HepG2 (cell line): ENCODE data around the gene ANKRD42. TPM values are rescaled to one million over a fixed set of nuclear protein-coding genes. Genes with fewer than 3 reads are reported as not detected.

ENCODE experiments used
- ADNP ChIP-seq: sonication (generic); formaldehyde crosslinking; IDR thresholded peaks from 2 replicates; pipeline ENCODE4 v1.4.0; 2020; ENCODE audit warnings: missing genetic modification reagents
- DNMT1 ChIP-seq: sonication (generic); formaldehyde crosslinking; IDR thresholded peaks from 2 replicates; pipeline ENCODE4 v1.5.1; 2020; ENCODE audit warnings: mild to moderate bottlenecking, missing genetic modification reagents
- FOXC1 ChIP-seq: sonication (generic); formaldehyde crosslinking; IDR thresholded peaks from 2 replicates; pipeline ENCODE4 v1.8.0; 2022; ENCODE audit warnings: mild to moderate bottlenecking, missing genetic modification reagents, borderline replicate concordance
- FOXP1 ChIP-seq, 2 experiments: fragments of 450-650 bp in 1 of 2; IDR thresholded peaks; 2 replicates each; pipeline ENCODE4 v1.6.1; 2017 to 2018; ENCODE audit warnings: antibody characterized with exemption in 1 of 2
- MTA1 ChIP-seq: sonication (generic); formaldehyde crosslinking; IDR thresholded peaks from 2 replicates; pipeline ENCODE4 v1.4.0; 2020; ENCODE audit warnings: missing genetic modification reagents, mild to moderate bottlenecking, borderline replicate concordance
- PCBP2 ChIP-seq: fragments of 200-400 bp; formaldehyde crosslinking; optimal IDR thresholded peaks from 2 replicates; pipeline ENCODE3; 2018; ENCODE audit warnings: low read length, low read depth; ENCODE audit not compliant: poor library complexity, severe bottlenecking
- POLR2AphosphoS5 ChIP-seq: IDR thresholded peaks from 2 replicates; pipeline ENCODE4 v1.6.1; 2012; ENCODE audit warnings: low read depth, low read length
- ZBTB1 ChIP-seq: sonication (generic); formaldehyde crosslinking; IDR thresholded peaks from 2 replicates; pipeline ENCODE4 v1.4.0; 2020; ENCODE audit warnings: missing genetic modification reagents, borderline replicate concordance
- ZBTB7A ChIP-seq: sonication (generic); formaldehyde crosslinking; IDR thresholded peaks from 2 replicates; pipeline ENCODE4 v1.8.0; 2022; ENCODE audit warnings: mild to moderate bottlenecking, missing genetic modification reagents
- ZNF205 ChIP-seq: IDR thresholded peaks from 2 replicates; pipeline ENCODE4 v1.6.1; 2018; ENCODE audit warnings: missing biosample characterization, missing genetic modification reagents
- ZNF660 ChIP-seq: sonication (generic); formaldehyde crosslinking; IDR thresholded peaks from 2 replicates; pipeline ENCODE4 v1.5.1; 2020; ENCODE audit warnings: mild to moderate bottlenecking, low read depth, missing genetic modification reagents, borderline replicate concordance
- ZNF746 ChIP-seq: sonication (generic); formaldehyde crosslinking; IDR thresholded peaks from 2 replicates; pipeline ENCODE4 v1.8.0; 2022; ENCODE audit warnings: mild to moderate bottlenecking, missing genetic modification reagents
- ZZZ3 ChIP-seq: sonication (generic); formaldehyde crosslinking; IDR thresholded peaks from 2 replicates; pipeline ENCODE4 v1.4.0; 2020; ENCODE audit warnings: missing genetic modification reagents, mild to moderate bottlenecking, borderline replicate concordance
- polyA plus RNA-seq, 8 experiments: library from polyadenylated mRNA; depleted of rRNA in 3 of 8; stranded (reverse) in 7 of 8; unstranded in 1 of 8; fragments of >200 nt; fragmentation: Illumina TruSeq in 4 of 8; extraction: Trizol in 4 of 8; gene quantifications; 2 replicates each; pipeline versions ENCODE4 v1.2.1 to v1.2.3, GENCODE V29; 2011 to 2016; ENCODE audit warnings: low read depth in 4 of 8, missing spikeins in 1 of 8, mixed read lengths in 1 of 8; ENCODE audit not compliant: insufficient read depth in 1 of 8
- total RNA-seq, 5 experiments: library from RNA; depleted of rRNA; stranded (reverse); fragments of >200 nt; fragmentation: Illumina TruSeq; extraction: Trizol; gene quantifications; 2 replicates each; pipeline ENCODE4 v1.2.3, GENCODE V29; 2016; ENCODE audit warnings: low read depth in 1 of 5
- TF ChIP-seq, protein P1 (sequence below): sonication (generic); formaldehyde crosslinking; conservative IDR thresholded peaks from 2 replicates; pipeline ENCODE4 v1.8.0; 2022; ENCODE audit warnings: missing genetic modification reagents
- TF ChIP-seq, protein P2 (sequence below): sonication (generic); formaldehyde crosslinking; IDR thresholded peaks from 2 replicates; pipeline ENCODE4 v1.5.1; 2020; ENCODE audit warnings: mild to moderate bottlenecking, missing genetic modification reagents, borderline replicate concordance
- TF ChIP-seq, protein P3 (sequence below): sonication (generic); formaldehyde crosslinking; IDR thresholded peaks from 2 replicates; pipeline ENCODE4 v1.4.0; 2020; ENCODE audit warnings: low read depth, mild to moderate bottlenecking, missing genetic modification reagents
- TF ChIP-seq, protein P4 (sequence below): sonication (generic); formaldehyde crosslinking; IDR thresholded peaks from 2 replicates; pipeline ENCODE4 v1.8.1; 2023; ENCODE audit warnings: mild to moderate bottlenecking, missing genetic modification reagents, borderline replicate concordance

ANKRD42 gene
- total and polyA plus RNA-seq, 2 of the 13 experiments (the other 11 are each of a cell fraction or from before 2014, with no cell fraction given): 2.2 to 3.7 TPM

DNA sequence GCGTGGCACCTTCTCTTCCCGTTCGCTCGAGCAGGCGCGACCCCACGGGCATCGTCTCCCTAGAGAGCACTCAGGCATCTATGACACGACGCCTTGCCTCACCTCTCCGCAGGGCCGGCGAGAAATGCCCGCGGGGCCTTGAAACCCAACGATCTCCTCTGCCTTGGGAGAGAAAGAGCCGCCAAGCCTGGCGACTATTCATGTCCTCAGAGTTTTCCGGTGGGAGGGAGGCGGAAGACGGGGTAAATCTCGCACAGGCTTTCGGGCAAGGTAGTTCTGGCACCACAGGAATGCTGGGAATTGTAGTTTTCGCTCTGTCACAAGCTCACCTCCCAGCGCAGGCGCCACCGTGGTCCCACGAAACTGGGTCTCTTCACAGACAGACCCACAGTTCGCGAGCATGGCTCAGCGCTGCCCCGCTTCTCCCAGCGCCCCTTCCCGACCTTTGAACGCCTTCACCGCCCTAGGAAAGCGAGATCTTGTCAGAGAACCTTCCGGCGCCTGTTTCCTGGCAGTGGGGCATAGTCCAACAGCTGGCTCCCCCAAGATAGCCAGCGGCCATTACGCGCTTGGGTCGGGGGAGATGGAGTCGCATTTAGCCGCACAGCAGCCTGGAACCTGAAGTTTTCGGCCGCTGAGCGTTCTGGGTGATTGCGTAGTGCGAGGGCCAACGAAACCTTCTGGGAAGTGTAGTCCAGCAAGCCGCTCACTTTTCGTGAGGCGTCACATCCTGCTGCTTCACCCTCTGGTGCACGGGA lies 92.4 kb downstream of the ANKRD42 start, which contains the start of gene CCDC90B (continued):
- TF ChIP-seq, protein P1, sequence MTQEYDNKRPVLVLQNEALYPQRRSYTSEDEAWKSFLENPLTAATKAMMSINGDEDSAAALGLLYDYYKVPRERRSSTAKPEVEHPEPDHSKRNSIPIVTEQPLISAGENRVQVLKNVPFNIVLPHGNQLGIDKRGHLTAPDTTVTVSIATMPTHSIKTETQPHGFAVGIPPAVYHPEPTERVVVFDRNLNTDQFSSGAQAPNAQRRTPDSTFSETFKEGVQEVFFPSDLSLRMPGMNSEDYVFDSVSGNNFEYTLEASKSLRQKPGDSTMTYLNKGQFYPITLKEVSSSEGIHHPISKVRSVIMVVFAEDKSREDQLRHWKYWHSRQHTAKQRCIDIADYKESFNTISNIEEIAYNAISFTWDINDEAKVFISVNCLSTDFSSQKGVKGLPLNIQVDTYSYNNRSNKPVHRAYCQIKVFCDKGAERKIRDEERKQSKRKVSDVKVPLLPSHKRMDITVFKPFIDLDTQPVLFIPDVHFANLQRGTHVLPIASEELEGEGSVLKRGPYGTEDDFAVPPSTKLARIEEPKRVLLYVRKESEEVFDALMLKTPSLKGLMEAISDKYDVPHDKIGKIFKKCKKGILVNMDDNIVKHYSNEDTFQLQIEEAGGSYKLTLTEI: no peak
- TF ChIP-seq ADNP (CRISPR knock-in tag) (no peak), PCBP2 (no peak), FOXC1 (CRISPR knock-in tag) (0 out of 2 replicates have a peak, but pooled peaks have one; percentile 49), POLR2AphosphoS5 (peak; percentile 91), ZNF205 (CRISPR knock-in tag) (peak; percentile 44; the same call in 1 of the 2 replicates), DNMT1 (CRISPR knock-in tag) (no peak; the same call in none of the 2 replicates), ZNF746 (peak; percentile 73; the same call in 1 of the 2 replicates), MTA1 (peak; percentile 55; the same call in 1 of the 2 replicates), ZZZ3 (peak; percentile 71; the same call in 1 of the 2 replicates), FOXP1 (IDR thresholded peaks at IDR 0.05) (no peak), FOXP1 (CRISPR knock-in tag; IDR thresholded peaks at IDR 0.05) (no peak), ZBTB7A (CRISPR knock-in tag) (no peak), ZBTB1 (no peak), ZNF660 (CRISPR knock-in tag) (no peak)
- TF ChIP-seq, protein P2, sequence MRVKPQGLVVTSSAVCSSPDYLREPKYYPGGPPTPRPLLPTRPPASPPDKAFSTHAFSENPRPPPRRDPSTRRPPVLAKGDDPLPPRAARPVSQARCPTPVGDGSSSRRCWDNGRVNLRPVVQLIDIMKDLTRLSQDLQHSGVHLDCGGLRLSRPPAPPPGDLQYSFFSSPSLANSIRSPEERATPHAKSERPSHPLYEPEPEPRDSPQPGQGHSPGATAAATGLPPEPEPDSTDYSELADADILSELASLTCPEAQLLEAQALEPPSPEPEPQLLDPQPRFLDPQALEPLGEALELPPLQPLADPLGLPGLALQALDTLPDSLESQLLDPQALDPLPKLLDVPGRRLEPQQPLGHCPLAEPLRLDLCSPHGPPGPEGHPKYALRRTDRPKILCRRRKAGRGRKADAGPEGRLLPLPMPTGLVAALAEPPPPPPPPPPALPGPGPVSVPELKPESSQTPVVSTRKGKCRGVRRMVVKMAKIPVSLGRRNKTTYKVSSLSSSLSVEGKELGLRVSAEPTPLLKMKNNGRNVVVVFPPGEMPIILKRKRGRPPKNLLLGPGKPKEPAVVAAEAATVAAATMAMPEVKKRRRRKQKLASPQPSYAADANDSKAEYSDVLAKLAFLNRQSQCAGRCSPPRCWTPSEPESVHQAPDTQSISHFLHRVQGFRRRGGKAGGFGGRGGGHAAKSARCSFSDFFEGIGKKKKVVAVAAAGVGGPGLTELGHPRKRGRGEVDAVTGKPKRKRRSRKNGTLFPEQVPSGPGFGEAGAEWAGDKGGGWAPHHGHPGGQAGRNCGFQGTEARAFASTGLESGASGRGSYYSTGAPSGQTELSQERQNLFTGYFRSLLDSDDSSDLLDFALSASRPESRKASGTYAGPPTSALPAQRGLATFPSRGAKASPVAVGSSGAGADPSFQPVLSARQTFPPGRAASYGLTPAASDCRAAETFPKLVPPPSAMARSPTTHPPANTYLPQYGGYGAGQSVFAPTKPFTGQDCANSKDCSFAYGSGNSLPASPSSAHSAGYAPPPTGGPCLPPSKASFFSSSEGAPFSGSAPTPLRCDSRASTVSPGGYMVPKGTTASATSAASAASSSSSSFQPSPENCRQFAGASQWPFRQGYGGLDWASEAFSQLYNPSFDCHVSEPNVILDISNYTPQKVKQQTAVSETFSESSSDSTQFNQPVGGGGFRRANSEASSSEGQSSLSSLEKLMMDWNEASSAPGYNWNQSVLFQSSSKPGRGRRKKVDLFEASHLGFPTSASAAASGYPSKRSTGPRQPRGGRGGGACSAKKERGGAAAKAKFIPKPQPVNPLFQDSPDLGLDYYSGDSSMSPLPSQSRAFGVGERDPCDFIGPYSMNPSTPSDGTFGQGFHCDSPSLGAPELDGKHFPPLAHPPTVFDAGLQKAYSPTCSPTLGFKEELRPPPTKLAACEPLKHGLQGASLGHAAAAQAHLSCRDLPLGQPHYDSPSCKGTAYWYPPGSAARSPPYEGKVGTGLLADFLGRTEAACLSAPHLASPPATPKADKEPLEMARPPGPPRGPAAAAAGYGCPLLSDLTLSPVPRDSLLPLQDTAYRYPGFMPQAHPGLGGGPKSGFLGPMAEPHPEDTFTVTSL (CRISPR knock-in tag): peak; percentile 39; the same call in 1 of the 2 replicates
- TF ChIP-seq, protein P3, sequence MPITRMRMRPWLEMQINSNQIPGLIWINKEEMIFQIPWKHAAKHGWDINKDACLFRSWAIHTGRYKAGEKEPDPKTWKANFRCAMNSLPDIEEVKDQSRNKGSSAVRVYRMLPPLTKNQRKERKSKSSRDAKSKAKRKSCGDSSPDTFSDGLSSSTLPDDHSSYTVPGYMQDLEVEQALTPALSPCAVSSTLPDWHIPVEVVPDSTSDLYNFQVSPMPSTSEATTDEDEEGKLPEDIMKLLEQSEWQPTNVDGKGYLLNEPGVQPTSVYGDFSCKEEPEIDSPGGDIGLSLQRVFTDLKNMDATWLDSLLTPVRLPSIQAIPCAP: no peak
- TF ChIP-seq, protein P4, sequence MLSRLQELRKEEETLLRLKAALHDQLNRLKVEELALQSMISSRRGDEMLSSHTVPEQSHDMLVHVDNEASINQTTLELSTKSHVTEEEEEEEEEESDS: peak; percentile 68; the same call in 1 of the 2 replicates
